Retina (tissue), 1 donor: ENCODE measurements around the gene WDR4.
"Not testable (repeated sequence)": the region's sequence is repeated elsewhere in the genome, so short reads cannot be mapped to it uniquely, and the experiment has no call there.

ENCODE experiments used
- DNase-seq: peaks from one replicate; pipeline ENCODE4 v3.0.0-alpha.2; 2016

Gene WDR4

DNA sequence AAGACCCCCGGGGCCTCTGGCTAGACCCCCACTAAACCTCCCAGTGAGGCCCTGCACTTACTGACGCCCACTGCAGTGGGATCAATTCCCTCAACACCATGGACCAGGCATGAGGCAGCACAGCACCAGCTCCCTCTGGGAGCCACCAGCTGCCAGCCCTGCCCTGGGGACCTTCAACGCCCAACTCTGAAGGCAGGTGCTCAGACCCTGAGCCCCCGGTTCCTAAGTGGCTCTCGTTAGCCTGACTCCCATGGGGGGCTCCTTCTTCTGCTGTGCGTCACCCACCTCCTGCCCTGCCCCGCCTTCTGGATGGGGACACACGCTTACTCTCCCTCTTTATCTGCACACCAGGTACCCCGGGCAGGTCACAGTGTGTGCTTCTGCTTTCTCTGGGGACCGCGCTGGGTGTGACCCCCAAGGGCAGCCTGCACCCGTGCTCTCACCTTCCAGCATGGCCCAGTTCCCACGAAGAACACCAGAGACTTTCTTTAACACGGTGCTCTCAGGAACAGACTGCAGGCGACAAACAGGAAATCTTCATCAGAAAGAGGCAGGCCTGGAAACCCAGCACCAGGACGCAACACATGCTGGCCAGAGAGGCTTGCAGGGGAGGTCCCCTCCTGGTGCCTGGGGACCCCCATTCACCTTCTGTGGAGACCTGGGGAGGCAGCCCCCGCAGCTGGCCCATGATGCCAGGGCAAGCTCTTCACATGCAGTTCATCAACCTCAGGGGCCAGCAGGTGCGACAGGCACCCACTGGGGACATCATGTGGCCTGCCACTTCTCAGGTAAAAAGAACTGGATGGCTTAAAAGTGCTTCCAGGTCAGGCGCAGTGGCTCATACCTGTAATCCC, 27.3 kb downstream of the WDR4 start:
- no peak for DNase-seq

DNA sequence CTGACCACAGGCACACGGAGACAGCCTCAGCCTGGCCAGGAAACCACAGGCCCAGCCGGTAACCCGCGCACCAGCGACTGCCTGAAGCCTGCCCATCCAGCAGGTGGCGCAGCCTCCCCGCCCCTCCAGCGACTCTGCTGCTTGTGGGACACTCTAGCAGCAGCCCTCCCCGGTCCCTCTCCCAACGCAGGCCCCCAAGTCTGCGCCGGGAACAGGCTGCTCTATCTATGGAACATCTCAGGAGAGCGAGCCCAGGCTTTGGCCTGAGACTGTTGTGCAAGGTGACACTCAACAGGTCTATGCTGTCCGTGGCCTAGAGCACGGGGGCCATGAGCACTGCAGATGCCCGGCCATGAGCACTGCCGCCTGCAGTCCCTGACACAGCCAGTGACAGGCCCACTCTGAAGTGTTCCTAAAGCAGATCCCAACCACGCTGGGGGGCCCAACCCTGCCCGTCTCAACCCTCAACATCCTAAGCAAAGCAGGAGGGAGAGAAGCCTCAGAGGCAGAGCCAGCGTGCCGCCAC, 28.4 kb downstream of the WDR4 start:
- no peak for DNase-seq

DNA sequence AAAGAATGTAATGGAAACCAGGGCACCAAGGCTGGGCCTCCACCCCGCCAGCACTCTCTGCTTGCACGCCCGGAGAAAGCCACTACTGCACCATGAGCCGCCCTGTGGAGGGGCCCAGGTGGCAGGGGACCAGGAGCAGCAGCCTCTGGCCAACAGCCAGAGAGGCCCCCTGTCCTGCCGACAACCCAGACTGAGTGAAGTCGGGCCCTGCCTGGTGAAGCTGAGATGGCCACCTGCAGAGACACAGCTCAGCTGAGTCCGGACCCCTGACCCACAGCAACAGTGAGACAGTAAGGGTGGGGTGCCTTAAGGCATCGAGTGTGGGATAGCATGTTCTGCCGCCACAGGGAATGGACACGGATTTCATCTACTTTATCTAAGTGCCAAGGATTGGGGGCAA, 28.9 kb downstream of the WDR4 start:
- DNase-seq = no peak

DNA sequence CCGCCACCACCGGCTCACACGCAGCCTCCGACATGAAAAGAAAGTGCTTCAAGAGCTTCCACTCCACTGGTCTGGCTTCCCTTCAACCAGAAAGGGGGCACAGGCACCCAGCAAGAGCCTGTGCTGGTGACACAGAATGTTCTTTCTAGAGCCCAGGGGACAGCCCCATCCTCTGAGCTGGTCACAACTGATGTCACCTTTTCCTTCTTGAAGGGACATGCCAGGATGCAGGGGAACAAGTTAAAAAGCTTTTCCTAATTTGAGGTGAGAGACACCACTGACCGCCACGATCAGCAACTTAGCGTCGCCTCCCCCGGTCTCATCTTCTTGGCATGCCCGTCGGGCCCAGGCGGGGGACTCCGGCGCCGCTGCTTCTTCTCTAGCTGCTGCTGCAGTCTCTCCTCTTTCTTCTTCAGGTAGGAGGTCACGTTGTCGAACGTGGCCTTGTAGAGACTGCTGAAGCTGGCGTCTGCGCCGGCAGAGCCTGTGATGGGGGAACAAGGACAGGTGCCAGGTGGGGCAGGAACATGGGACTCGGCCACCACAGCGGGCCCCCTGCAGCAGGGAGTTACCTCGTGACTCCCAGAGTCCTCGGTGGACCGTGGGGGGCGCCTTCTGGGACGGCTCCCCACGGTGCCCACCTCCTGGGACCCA, 29.5 kb downstream of the WDR4 start:
- no peak for DNase-seq

DNA sequence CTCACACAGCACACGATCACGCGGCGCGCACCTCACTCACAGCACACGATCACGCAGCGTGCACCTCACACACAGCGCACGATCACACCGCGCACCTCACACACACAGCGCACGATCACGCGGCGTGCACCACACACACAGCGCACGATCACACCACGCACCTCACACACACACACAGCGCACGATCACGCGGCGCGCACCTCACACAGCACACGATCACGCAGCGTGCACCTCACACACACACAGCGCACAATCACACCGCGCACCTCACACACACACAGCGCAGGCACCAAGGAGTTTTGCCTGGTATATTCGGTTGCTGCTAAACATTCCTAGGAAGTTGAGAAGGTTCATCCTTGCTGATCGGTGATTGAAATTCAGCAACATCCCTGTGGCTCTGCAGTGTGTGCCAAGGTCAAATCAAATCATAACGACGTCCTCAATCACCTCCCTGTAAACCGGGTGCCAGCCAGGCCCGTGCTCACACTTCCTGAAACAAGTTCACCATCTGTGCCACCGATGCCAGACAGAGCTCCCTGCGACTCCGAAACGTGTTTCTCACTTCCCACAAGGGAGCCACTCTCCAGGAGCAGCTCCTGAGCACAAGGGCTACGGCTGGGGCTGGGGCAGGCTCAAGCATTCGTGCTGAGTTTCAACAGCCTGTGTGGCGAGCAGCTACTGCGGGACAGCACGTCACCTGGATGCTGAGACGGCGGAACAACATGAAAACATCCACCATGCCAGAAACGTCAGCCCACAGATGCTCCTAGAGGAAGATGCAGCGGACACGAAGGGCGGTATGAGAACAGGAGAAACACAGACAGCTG, 30.2 kb downstream of the WDR4 start:
- no peak for DNase-seq

DNA sequence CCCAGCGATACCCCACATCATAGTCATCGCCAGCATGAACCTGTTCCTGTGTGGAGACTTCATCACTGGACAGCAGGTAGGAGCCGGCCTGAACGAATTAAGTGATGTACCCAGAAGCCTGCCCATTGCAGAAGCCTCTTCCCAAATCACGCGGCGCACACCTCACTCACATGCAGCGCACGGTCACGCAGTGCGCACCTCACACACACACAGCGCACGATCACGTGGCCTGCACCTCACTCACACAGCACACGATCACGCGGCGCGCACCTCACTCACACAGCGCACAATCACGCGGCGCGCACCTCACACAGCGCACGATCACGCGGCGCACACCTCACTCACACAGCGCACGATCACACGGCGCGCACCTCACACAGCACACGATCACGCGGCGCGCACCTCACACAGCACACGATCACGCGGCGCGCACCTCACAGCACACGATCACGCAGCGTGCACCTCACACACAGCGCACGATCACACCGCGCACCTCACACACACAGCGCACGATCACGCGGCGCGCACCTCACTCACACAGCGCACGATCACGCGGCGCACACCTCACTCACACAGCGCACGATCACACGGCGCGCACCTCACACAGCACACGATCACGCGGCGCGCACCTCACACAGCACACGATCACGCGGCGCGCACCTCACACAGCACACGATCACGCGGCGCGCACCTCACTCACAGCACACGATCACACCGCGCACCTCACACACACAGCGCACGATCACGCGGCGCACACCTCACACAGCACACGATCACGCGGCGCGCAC, 31.0 kb downstream of the WDR4 start:
- DNase-seq = not testable (repeated sequence)

DNA sequence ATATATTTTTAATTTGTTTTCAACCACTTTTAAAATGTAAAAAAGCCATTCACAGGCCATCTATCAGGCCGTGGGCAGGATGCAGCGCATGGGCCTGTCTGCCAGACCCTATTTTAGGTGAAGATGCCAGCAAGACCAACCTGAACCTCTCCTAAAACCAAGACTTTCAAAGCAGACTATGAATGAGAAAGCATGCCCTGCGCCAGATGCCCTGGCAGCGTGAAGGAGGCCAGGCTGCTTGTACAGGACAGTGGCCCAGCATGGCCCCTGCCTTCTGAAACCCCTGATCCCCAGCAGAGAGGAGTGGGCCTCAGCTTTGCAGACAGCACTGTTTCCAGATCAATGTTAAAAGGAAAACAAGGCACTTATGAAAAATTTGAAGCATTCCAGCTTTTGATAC, 31.6 kb downstream of the WDR4 start:
- no peak for DNase-seq

DNA sequence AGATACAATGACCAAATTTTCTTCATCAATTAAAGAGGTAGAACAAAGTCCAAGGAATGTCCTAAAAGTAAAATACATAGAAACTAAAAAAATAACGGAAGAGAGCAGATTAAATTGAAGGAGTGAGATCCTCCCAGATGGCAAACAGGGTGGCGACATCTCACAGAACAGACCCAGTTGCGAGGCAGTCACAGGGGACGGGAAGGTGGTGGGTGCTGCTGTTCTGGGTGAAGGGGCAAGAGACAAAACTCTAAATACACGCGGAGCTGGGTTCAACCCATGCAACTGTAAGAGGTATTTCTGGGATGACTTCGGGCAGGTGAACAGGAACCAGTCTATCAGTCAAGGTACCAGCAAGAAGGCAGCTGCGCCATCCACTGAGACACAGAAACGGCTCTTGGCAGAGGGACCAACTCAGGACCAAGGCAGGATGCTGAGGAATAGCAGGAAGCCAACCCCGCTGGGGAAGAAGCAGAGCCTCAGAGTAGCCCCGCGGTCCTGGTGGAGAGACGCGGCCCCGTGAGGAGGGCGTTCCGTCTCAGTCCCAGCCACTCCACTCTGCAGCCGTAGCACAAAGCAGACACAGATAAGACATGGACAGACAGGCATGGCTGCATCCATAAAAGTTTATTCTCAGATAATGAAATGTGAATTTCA, 32.2 kb downstream of the WDR4 start:
- no peak for DNase-seq

DNA sequence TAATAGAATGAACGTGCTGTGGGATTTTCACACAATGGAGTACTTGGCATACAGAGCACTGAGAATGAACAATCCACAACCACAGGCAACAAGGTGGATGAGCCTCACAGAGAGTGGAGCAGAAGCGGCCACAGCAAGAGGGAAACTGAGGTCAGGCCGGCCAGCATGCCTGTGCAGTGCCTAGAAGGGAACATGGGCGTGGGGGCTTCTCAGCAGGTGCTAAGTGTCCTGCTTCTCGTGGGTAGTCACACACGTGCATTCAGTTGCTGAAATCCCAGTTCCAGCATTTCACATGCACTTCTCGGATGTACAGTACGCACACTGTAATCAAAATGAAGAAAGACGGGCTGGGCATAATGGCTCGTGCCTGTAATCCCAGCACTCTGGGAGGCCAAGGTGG, 33.1 kb downstream of the WDR4 start:
- DNase-seq = no peak

DNA sequence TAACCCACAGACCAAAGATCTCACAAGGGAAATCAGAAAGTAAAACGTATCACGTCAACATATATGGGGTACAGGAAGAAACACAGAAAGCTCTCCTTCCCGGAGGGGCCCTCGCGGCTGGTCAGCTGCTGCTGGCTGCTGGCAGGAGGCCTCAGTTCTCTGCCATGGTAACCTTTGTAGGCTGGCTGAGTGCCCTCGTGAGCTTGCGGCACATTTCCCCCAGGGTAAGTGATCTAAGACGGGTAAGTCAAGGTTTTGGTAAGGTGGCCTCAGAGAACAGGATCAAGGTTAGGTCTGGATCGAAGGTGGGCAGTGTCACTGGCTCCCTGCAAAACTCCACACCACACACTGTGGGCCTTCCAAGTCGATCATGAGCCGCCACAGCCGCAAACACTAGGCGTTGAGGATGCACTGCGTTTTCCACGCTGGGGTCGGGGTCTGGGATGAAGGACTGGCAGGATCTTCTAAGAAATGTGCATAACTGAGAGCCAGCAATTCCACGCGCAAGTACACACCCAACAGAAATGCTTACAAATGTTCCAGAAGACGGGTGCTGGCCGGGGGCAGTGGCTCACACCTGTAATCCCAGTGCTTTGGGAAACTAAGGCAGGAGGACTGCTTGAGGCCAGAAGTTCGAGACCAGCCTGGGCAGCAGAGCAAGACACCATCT, 33.9 kb downstream of the WDR4 start:
- DNase-seq = no peak

DNA sequence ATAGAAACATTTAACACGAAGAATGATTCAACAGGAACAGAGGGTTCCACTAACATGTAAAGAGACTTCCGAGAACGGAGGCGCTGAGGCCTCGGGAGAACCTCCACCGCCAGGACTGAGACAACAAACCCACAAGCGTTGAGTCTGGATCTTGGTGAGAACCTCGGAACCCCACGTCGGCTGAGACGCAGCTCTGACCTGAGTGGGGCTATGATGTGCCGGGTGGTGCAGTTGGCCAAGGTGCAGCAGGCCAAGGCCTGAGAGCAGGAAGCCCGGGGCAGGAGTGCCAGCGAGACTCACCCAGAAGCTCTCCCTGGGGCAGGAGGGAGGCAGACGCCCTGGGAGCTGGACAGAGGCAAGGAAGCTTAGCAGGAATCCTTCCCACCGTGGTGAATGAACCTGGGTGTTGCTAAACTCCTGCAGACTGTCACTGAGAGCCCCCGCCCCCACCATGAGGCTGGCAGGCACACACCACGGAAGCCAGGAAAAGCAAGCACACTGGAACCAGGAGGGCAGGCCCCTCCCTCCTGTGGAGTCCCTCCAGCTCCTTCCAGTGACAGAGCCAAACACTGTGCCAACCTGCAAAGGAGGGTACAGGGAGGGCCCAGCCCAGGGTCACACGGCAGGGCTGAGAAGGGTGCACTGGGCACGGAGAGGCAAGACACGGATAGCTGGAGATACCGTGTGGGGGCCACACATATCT, 34.8 kb downstream of the WDR4 start:
- DNase-seq = no peak

DNA sequence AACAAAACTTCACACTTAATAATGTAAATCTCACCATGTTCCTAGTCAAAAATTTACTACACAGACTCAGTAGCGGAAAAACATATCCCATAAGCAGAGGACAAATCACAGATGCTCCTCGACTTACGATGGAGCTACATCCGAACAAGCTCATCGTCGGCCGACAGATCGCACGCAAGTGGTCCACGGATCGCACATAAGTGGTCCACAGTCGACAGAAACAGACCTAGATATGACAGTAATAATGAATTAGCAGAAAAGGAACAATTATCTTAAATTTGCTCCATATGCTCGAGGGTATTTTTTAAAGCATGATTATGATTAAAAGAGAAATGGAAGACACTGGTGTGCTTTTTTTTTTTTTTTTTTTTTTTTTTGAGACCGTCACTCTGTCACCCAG, 36.3 kb downstream of the WDR4 start:
- DNase-seq = no peak

DNA sequence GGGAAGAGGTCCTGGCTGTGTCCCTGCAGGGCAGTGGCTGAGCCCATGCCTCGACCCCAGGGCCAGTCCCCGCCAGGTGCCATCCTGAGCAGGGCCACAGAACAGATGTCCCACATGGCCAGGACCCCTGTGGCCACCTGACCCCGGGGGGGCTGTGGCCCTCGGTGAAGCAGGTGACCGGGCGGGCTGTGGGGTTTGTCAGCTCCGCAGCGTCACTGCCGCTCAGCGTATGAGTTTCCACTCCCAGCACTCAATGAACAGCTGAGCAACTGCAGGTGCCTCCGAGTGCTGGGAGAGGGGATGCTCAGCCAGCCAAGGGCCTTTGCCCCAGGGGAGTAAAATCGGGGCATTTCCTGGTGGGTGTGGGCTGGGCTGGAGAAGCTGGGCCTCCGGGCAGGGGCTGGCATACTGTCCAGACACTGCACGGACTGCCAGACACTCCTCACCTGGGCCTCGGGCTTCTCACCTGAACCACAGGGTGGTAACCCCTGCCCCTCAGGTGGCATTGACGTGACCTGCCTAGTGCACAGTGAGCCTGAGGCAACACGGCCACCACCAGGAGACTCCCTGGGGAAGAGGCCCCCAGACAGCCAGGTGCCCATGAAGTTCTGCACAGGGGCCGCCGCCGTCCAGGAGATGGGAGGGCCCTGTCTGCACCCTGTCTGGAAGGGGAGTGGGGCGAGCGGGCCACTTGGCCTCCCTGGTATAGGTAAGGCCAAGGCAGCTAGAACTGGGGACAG, 37.3 kb downstream of the WDR4 start:
- DNase-seq = not testable (repeated sequence)

DNA sequence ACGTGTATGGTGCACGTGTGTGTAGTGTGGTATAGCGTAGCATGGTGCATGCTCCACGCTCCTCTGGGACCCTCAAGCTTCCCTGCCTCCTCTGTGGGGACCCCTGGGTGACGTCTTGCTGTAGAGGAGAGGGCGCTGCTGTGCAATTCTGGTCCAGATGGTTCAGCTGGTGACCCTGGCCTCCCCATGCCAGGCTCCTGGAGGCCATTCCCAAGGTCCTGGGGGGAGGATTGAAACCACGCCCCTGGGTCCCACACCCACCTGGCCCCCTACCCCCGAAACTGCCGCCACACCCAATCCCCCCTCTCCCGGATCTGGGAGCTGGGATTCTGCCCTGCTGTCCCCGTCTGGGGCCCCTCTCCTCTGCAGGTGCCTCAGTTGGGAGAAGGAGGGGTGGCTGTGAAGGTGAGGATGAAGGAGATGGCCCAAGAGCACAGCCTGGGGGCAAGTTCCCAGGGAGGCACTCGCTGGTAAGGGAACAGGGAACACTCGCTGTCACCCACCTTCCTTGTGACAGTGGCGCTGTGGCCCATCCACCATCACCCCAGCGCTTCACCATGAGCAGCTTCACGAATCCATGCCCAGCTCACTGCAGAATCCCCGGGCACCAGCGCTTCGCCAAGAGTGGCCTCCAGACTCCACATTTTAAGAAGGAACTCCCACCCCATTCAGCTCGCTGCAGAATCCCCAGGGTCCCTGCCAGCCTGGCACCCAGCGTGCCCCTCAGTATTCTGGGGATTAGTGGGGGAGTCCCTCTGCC, 38.0 kb downstream of the WDR4 start:
- DNase-seq = no peak

DNA sequence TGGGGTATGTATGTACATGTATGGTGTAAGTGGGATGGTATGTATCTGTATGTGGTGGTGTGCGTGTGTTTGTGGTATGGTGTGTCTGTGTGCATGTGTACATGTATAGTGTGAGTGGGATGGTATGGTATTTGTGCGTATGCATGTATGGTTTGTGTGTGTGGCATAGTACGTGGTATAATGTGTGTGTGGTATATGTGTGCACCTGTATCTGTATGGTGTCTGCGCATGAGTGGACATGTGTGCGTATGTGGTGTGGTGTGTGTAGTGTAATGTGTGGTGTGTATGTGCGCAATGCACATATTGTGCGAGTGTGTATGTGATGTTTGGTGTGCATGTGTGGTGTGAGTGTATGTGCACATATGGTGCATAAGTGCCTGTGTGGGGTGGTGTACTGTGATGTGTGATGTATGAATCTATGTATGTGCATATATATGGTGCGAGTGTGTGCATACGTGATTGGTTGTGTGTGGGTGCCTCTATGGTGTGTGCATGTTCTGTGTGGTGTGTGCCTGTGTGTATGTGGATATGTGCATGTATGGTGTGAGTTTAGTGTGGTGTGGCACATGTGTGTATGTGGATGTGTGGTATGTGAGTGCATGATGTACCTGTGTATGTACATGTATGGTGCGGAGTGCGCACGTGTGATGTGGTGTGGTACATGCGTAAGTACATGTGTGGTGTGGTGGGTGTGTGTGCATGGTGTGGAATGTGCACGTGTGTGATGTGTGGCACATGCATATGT, 38.8 kb downstream of the WDR4 start:
- DNase-seq = no peak

DNA sequence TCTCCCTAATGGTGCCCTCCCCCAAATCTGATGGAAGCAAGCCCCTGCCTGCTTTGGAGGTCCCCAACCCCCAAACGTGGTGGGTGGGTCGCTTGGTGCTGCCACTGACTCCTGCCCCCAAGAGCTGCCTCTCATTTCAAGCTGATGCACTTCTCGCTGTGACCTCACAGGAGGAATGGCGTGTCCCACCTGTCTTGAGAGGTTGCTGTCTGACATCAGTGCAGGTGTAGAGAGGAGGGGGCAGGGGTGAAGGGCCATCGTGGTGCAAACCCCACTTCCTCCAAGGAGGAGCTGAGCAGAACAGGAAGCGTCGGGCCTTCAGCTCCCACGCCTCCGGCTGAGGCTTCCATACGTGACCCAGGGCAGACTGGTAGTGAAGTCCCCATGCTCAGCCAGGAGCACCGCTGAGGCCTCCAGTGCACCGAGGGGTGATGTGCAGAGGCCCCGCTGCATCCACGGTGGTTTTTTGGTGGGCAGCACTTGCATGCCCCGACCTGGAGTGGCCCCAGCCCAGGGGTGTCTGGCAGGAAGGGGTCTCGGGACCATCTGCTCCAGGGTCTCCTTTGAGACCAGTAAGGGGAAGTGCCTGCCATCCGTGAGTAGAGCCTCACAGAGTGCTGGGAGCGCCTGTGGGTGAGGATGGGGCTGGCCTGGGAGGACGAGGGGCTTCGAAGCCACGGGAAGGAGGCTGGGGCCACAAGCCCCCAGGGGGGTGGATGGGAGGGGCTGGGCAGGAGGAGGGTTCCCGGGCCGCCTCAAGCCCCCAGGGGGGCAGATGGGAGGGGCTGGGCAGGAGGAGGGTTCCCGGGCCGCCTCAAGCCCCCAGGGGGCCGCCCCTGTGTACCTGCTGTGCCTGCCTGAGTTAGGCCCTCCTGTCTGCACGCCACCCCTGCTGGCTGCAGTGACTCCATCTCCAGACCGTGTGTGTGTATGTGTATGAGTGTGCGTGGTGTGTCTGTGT, 39.8 kb downstream of the WDR4 start:
- DNase-seq = no peak

DNA sequence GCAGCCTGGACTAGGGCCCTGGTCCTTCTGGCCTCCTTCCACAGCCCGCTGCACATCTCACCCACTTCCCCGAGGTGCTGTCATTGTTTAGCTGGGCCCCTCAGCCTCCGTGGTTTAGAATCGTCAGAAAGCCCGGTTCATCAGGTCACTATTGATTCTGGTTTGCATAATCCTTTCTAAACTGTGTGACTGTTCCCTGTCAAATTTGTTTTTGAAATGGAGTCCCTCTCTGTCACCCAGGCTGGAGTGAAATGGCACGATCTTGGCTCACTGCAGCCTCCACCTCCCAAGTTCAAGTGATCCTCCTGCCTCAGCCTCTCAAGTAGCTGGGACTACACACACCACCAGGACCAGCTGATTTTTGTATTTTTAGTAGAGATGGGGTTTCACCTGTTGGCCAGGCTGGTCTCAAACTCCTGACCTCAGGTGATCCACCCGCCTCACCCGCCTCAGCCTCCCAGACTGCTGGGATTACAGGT, 41.1 kb downstream of the WDR4 start:
- not testable (repeated sequence) for DNase-seq
